Measurements from ENCODE around the gene POC1A. TPM values are rescaled to one million over a fixed set of nuclear protein-coding genes. Genes with fewer than 3 reads are reported as not detected.

Gene POC1A
- total and polyA plus RNA-seq, 2 experiments from 2014 or later: 19.1 to 26.7 TPM

- Mint-ChIP-seq H3K4me3 (no peak overlapping the region), H3K36me3 (ENCODE audit: low read depth) (no peaks in the 10 kb centered on the region), H3K27ac (no peak overlapping the region), H3K27me3 (ENCODE audit: insufficient read depth, low read depth, poor library complexity) (peaks cover 12% of the 10 kb centered on the region), H3K4me1 (peaks cover 4% of the 10 kb centered on the region), H3K9me3 (no peaks in the 10 kb centered on the region)
- H3K4me2 ChIP-seq: no peak overlapping the region
- H2AFZ ChIP-seq: no peak overlapping the region
- H3K27ac ChIP-seq (ENCODE audit: low read depth): no peak overlapping the region
- DNase-seq (ENCODE audit: low spot score) (no peak), ATAC-seq (no peak)
- no peak overlapping the region for H3K4me3 ChIP-seq
- no peaks in the 10 kb centered on the region for H3K4me1 ChIP-seq (ENCODE audit: insufficient read depth)
- H4K20me1 ChIP-seq (replicated peaks; ENCODE audit: insufficient read depth): no peaks in the 10 kb centered on the region
- no peaks in the 10 kb centered on the region for H3F3A ChIP-seq (replicated peaks; ENCODE audit: low read depth)
- no peaks in the 10 kb centered on the region for H3K9me2 ChIP-seq (ENCODE audit: insufficient read depth)
- TF ChIP-seq ETS1 (IDR thresholded peaks at IDR 0.05) (no peak), NANOG (IDR thresholded peaks at IDR 0.05; ENCODE audit: borderline replicate concordance) (no peak), EZH2phosphoT487 (IDR thresholded peaks at IDR 0.05; ENCODE audit: unreplicated experiment) (no peak), ZNF331 (CRISPR knock-in tag; IDR thresholded peaks at IDR 0.05; ENCODE audit: low read depth) (no peak), ZNF114 (CRISPR knock-in tag; IDR thresholded peaks at IDR 0.05) (no peak), JUNB (IDR thresholded peaks at IDR 0.05; ENCODE audit: unreplicated experiment) (no peak), CREB1 (CRISPR knock-in tag; IDR thresholded peaks at IDR 0.05; ENCODE audit: low read depth) (no peak), STAT1 (IDR thresholded peaks at IDR 0.05; ENCODE audit: unreplicated experiment) (no peak), CTCF (conservative IDR thresholded peaks at IDR 0.05; ENCODE audit: low read depth in 2 of 2) (no peak), POLR2AphosphoS5 (IDR thresholded peaks at IDR 0.05; ENCODE audit: low read depth) (no peak), REST (IDR thresholded peaks at IDR 0.05; ENCODE audit: unreplicated experiment) (no peak), EZH2 (IDR thresholded peaks at IDR 0.05; ENCODE audit: low read depth, unreplicated experiment) (no peak)
- H3K36me3 ChIP-seq (ENCODE audit: insufficient read depth): no peaks in the 10 kb centered on the region
- H3K79me2 ChIP-seq (replicated peaks; ENCODE audit: insufficient read depth): no peaks in the 10 kb centered on the region
- no peaks in the 10 kb centered on the region for H3K27me3 ChIP-seq (ENCODE audit: insufficient read depth)
Observed at GRCh38 chr3:52028572-52028971, 125.7 kb downstream of the POC1A start.

All from GM23338 (cell line).